HG02678 (cell line): ENCODE data around the gene SMYD3.

Experiments used
- ATAC-seq: cut with Tn5 transposase; IDR thresholded peaks from one replicate; pipeline ENCODE4 v1.9.1; 2021; ENCODE audit warnings: mild to moderate bottlenecking, moderate library complexity; ENCODE audit not compliant: unreplicated experiment

The SMYD3 gene

GRCh38 chr1:245862812-245863540, 644.1 kb downstream of the SMYD3 start:
- no peak for ATAC-seq

DNA sequence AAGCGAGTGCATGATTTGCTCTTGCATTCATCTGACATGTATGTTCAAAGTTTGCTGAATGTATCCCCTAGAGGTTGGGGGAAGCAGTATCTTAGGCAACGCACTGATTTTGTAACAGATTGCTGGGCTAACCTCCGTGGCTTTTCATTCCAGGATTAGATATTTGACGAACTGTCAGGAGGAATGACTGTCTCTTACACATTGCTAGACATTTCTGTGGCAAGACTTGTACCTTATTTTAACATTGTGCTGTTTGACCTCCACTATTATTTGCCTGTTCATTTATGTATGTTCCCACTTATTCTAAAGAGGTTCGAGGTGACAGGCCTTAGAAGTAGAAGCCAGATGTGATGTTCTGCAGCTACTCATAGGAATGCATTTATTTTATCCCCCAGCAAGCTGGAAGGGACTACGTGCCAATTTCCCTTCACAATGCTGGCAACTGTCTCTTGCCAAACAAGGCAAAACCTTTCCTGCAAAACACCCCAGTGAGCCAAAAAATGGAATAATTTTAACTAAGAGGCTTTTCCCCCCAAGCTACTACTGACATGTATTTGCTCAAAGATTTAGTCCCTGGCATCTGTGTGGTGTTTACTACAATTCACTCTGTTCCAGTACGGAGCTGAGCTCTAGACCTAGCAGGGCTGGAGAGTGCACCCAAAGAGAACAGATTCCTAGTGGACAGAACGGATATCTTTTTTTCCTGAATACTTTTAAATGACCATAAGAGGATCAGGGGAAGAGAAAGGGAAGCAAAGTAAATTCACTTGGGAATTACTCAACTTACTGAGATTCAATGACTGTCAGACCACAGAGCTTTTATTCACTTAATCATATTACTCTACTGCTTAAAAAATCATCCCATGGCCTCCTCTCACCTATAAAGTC, 646.2 kb downstream of the SMYD3 start:
- no peak for ATAC-seq

DNA sequence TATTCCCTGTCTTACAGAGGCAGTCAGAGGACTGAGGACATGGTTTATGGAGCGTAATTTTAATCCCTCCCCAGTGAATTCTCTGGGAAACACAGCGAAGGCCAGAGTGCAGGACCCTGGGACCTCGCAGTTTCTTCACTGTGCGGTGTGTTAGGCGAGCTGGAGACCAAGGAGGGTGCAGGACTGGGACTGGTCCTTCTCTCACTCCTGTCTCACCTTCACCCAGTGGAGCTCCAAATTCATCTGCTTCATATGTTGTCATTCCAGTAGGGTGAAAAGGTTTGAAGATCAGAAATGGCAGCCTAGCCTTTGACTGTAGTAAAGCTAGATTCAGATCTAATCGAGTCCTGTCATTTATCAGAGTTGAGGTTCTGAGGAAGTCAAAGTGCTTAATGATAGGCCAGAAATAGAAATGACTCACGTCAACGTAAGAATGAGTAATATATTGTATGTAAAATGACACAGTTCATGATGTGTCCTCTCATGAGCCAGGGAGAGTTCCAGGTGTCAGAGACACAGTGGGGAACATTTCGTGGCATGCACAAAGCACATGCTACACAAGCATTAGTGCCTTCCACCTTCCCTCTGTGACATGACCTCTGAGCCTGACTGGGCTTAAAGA, 647.5 kb downstream of the SMYD3 start:
- ATAC-seq, result no peak

- ATAC-seq, result no peak
These were observed 648.2 kb downstream of the SMYD3 start for GRCh38 chr1:245858722-245859492.

GRCh38 chr1:245858022-245858721, 648.9 kb downstream of the SMYD3 start:
- no peak for ATAC-seq

DNA sequence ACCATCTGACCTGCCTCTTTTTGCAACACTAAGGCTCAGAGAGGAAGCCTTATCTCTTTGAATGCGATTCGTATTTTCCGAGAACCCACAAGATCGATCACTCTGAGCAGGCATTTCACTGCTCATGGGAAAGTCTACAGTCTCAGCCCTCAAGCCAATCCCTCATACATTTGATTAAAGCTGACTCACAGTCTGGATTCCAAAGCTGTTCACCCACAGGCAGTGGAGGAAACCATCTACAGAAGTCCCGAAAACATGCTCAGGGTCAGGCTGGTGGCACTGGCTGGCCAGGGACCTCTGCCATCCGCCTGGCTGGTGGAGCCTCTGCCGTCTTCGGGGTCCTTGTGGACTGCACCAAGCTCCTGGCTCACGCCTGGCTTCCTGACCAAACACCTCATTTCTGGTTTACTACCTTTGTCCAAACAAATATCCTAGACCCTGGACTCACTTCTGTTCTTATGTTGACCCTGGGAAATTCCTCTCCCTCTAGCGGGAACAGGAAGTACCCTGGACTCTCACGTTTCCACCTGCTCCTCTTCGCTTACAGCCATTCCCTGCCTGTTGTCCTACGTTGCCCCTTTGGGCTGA, 650.0 kb downstream of the SMYD3 start:
- ATAC-seq, result no peak

DNA sequence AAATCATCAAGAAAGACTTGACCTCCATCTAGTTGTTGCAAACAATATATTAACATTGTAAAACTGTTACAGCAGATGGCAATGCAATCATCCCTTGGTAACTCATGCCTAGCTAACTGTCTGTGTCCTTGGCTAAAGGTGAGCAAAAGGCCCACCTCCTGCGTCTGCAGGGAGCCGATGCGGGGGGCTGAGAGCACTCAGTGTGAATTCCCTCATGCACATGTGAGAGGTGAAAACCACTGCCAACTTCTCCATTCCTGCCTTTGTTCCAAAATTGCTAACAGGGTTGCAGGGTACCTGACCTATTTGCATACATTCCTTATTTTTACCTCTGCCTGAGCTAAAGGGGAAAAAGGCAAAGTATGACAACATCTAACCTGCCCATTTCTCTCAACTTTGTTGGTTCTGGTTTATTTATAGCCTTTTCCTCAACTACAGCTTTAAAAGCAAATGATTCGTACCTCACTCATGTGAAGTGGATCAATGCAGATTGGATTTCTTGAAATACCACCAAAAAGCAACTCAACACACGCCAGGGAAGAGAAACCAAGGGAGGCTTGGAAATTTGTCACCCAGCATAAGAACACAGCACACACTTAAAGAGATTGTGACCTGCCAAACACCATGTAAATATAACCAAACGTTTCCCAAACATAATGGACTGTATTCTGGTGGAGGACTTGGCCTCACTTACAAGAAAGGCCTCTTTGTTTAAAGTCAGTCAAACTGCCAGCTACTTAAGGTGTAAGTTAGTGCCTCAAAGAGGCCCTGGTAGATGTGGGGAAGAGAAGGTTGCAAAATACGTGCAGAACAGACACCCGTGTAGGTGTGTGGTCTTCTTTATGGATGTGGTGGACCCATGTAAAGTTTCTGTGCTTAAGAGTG, 651.0 kb downstream of the SMYD3 start:
- ATAC-seq, result no peak

DNA sequence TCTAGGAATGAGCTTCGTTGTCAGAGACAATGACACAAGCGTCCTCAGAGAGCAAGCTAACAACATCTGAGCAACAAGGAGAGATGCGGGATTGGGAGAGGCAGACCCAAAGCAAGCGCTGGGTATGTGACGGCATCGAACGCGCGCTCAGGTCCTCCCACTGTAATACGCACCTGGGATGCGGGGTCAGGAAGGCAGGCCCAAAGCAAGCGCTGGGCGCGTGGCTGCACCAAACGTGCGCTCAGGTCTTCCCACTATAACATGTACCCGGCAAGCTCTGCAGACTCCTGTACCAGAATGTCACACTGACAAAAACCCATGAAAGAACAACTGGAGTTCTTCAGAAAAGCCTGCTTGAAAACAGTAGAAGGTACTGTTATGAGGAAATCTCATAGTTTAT, 653.8 kb downstream of the SMYD3 start:
- ATAC-seq, result no peak

GRCh38 chr1:245843101-245843500, 664.0 kb downstream of the SMYD3 start:
- ATAC-seq, result no peak

GRCh38 chr1:245842106-245842505, 665.0 kb downstream of the SMYD3 start:
- no peak for ATAC-seq

- ATAC-seq, result no peak
These were observed 666.1 kb downstream of the SMYD3 start for GRCh38 chr1:245840971-245841370.

- ATAC-seq, result no peak
These were observed 669.4 kb downstream of the SMYD3 start for GRCh38 chr1:245837718-245838117.

DNA sequence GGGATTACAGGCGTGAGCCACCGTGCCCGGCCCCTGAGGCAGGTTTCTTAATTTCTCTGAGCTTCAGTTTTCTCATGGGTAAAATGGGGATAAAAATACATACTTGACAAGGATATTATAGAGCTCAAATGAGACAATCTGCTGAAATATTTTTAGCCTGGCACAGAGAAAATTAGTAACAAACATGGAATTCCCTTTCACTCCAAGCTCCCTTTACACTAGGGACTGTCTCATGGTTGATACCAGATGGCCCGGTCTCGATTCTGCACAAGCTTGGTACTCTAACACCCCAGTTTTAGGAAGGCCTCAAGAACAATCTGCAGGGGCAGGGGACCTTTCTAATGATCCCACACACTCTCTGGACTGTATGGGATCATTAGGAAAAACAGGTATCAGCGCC, 671.7 kb downstream of the SMYD3 start:
- no peak for ATAC-seq

- no peak for ATAC-seq
These were observed 673.1 kb downstream of the SMYD3 start for GRCh38 chr1:245834002-245834401.

DNA sequence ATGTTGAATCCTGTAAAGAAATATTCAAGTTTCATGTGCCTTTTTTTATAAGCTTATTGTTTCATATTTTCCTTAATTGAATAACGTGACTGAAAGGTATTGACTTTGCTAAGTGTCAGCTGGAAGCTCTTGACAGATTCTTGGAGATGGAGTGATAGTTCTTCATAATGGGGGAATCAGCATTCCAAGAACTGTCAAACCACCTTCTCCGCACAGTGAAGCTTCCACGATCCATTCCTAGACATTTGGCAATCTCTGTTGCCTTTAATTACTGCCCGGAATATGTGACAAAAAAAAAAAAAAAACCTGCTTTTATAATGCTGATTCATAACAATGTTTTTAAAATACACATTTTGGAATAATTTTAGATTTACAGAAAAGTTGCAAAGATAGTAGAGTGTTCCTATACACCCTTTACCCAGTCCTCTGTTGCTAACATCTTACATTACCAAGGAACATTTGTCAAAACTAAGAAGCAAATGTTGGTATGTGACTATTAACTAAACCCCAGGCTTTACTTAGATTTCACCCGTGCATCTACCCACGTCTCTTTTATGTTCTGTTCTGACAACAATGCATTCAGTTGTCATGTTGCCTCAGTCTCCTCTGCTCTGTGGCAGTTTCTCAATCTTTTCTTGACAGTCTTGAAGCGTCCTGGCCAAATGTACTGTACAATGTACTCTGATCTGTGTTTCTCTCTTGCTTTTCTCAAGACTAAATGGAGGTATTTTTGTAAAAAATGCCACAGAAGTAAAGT, 674.1 kb downstream of the SMYD3 start:
- no peak for ATAC-seq

- ATAC-seq, result no peak
These were observed 675.6 kb downstream of the SMYD3 start for GRCh38 chr1:245831518-245831917.

DNA sequence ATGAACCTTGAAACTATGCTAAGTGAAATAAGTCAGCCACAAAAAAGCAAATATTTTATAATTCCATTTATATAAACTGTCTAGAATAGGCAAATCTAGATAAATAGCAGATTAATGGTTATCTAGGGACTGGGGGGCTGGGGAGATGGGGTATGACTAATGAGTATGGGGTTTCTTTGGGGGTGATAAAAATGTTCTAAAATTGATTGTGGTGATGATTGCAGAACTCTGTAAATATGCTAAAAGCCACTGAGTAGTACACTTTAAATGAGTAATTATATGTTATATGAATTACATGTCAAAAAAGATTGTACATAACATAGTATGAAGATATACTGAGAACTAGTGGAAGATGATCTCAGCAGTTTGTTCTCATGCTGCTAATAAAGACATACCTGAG, 677.3 kb downstream of the SMYD3 start:
- no peak for ATAC-seq

DNA sequence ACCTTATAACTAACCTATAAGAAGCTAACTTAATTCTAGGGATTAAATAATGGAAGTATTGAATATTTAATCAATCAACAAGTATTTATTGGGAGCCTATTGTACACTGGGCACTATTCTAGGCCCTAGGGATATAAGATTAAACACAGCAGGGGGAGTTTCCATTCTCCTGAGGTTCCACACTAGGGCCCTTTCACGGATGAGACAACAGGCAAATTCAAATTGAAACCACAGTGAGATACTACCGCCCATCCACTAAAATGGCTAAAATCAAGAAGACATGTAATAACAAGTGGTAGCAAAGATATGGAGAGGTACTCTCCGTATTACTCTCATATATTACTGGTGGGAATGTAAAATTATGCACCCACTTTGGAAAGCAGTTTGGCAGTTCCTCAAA, 677.9 kb downstream of the SMYD3 start:
- no peak for ATAC-seq
